ENCODE measurements around the gene OTUD7B. TPM values are rescaled to one million over a fixed set of nuclear protein-coding genes. Genes with fewer than 3 reads are reported as not detected.
"Not testable (repeated sequence)": the region's sequence is repeated elsewhere in the genome, so short reads cannot be mapped to it uniquely, and the experiment has no call there.

The OTUD7B gene
- 15.1 and 15.8 TPM in 2 replicates for total RNA-seq

GRCh38 chr1:150010393-150011115 lies at the start of gene OTUD7B:
TSS of gene OTUD7B (minus strand) at chr1:150010726. CDS start at chr1:149977510, 33,216 bp downstream.
- TF ChIP-seq, protein P1, sequence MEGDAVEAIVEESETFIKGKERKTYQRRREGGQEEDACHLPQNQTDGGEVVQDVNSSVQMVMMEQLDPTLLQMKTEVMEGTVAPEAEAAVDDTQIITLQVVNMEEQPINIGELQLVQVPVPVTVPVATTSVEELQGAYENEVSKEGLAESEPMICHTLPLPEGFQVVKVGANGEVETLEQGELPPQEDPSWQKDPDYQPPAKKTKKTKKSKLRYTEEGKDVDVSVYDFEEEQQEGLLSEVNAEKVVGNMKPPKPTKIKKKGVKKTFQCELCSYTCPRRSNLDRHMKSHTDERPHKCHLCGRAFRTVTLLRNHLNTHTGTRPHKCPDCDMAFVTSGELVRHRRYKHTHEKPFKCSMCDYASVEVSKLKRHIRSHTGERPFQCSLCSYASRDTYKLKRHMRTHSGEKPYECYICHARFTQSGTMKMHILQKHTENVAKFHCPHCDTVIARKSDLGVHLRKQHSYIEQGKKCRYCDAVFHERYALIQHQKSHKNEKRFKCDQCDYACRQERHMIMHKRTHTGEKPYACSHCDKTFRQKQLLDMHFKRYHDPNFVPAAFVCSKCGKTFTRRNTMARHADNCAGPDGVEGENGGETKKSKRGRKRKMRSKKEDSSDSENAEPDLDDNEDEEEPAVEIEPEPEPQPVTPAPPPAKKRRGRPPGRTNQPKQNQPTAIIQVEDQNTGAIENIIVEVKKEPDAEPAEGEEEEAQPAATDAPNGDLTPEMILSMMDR (IDR thresholded peaks at IDR 0.05; ENCODE audit: insufficient read depth, low read depth, low read length): no peak
- peak within 1 kb of the TSS; percentile 94 for H3K4me3 ChIP-seq (ENCODE audit: low read depth, low read length)
- peak; percentile 90 for DNase-seq (ENCODE audit: low read depth)

DNA sequence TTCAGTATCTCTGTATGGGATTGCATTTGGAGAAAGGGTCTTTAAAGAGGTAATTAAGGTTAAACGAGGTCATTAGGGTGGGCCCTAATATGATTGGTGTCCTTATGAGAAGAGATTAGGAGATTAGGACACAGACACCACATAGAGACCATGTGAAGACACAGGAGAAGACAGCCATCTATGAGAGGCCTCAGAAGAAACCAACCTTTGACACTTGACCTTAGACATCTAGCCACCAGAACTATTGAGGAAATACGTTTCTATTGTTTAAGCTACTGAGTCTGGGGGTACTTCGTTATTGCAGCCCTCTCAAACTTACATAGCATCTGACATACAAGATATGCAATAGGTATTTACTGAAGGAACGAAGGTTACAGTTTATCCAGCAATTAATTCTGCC lies 49.7 kb upstream of the OTUD7B start:
- H3K4me3 ChIP-seq (ENCODE audit: low read depth, low read length): no peak overlapping the region
- DNase-seq (ENCODE audit: low read depth): no peak
- TF ChIP-seq, protein P1 (IDR thresholded peaks at IDR 0.05; ENCODE audit: insufficient read depth, low read depth, low read length): no peak

DNA sequence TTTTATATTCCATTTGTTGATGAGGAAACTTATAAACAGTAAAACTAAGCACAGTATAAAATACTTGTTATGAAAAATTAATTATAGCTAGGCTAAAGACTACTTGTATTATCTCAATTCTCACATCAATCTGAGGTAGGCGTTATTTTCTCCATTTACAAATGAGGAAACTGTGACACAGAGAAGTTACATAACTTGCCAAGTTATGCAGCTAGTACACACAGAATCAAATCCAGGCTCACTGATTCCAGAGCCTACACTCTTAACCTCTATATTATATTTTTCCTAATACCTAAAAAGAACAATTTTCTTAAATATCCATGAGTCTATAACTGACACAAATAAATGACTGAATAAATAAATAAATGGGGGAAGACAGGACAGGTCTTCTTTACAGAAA lies 45.9 kb upstream of the OTUD7B start:
- TF ChIP-seq, protein P1 (IDR thresholded peaks at IDR 0.05; ENCODE audit: insufficient read depth, low read depth, low read length): no peak
- no peak overlapping the region for H3K4me3 ChIP-seq (ENCODE audit: low read depth, low read length)
- no peak for DNase-seq (ENCODE audit: low read depth)

GRCh38 chr1:150055507-150055906 lies 45.0 kb upstream of the OTUD7B start:
- not testable (repeated sequence) for H3K4me3 ChIP-seq (ENCODE audit: low read depth, low read length); DNase-seq (ENCODE audit: low read depth)

DNA sequence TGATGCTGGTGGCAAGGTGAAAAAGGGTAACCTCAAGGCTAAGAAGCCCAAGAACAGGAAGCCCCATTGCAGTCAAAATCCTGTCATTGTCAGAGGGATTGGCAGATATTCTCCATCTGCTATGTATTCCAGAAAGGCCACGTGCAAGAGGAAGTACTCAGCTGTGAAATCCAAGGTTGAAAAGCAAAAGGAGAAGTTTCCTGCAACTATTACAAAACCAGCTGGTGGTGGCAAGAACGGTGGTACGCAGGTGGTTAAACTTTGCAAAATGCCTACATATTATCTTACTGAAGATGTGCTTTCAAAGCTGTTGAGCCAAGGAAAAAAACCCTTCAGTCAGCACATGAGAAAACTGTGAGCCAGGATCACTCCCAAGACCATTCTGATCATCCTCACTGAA lies 43.4 kb upstream of the OTUD7B start:
- TF ChIP-seq, protein P1 (IDR thresholded peaks at IDR 0.05; ENCODE audit: insufficient read depth, low read depth, low read length): no peak
- H3K4me3 ChIP-seq (ENCODE audit: low read depth, low read length): no peak overlapping the region
- DNase-seq (ENCODE audit: low read depth): no peak

GRCh38 chr1:150051905-150052412 lies 41.4 kb upstream of the OTUD7B start:
- DNase-seq (ENCODE audit: low read depth); H3K4me3 ChIP-seq (ENCODE audit: low read depth, low read length): not testable (repeated sequence)

GRCh38 chr1:150051089-150051373 lies 40.5 kb upstream of the OTUD7B start:
- TF ChIP-seq, protein P1 (IDR thresholded peaks at IDR 0.05; ENCODE audit: insufficient read depth, low read depth, low read length): no peak
- no peak overlapping the region for H3K4me3 ChIP-seq (ENCODE audit: low read depth, low read length)
- no peak for DNase-seq (ENCODE audit: low read depth)

- TF ChIP-seq, protein P1 (IDR thresholded peaks at IDR 0.05; ENCODE audit: insufficient read depth, low read depth, low read length): no peak
- DNase-seq (ENCODE audit: low read depth): no peak
- H3K4me3 ChIP-seq (ENCODE audit: low read depth, low read length): no peak overlapping the region
Measured at GRCh38 chr1:150049926-150050325, 39.4 kb upstream of the OTUD7B start.
